SK-N-SH treated with all-trans-retinoic acid at 6 μM for 48 hours (cell line): ENCODE measurements around the gene USP6NL.

Source experiments
- CSDC2 ChIP-seq: fragments of 250-450 bp; sonication (Bioruptor Pico); IDR thresholded peaks from 2 replicates; pipeline ENCODE4 v1.5.0; 2020; ENCODE audit warnings: mild to moderate bottlenecking, moderate library complexity
- ESRRG ChIP-seq: fragments of 250-450 bp; sonication (Bioruptor Pico); IDR thresholded peaks from 2 replicates; pipeline ENCODE4 v1.6.1; 2021; ENCODE audit warnings: mild to moderate bottlenecking
- GLIS3 ChIP-seq: fragments of 250-450 bp; sonication (Bioruptor Pico); IDR thresholded peaks from 2 replicates; pipeline ENCODE4 v1.5.0; 2020; ENCODE audit warnings: mild to moderate bottlenecking, moderate library complexity
- PATZ1 ChIP-seq: fragments of 250-450 bp; sonication (Bioruptor Pico); IDR thresholded peaks from 2 replicates; pipeline ENCODE4 v1.8.0; 2020; ENCODE audit warnings: mild to moderate bottlenecking, moderate library complexity, borderline replicate concordance
- POU6F1 ChIP-seq: fragments of 250-450 bp; sonication (Bioruptor Pico); IDR thresholded peaks from 2 replicates; pipeline ENCODE4 v1.8.0; 2021; ENCODE audit warnings: low read depth, mild to moderate bottlenecking, moderate library complexity, borderline replicate concordance
- ZFP3 ChIP-seq: fragments of 250-450 bp; sonication (Bioruptor Pico); IDR thresholded peaks from 2 replicates; pipeline ENCODE4 v1.5.0; 2020; ENCODE audit warnings: mild to moderate bottlenecking, moderate library complexity
- ZNF565 ChIP-seq: fragments of 450-650 bp; formaldehyde crosslinking; conservative IDR thresholded peaks from 2 replicates; pipeline ENCODE4 v1.5.0; 2020; ENCODE audit warnings: low read depth, mild to moderate bottlenecking, moderate library complexity
- TF ChIP-seq, protein P1 (sequence below): fragments of 250-450 bp; sonication (Bioruptor Pico); IDR thresholded peaks from 2 replicates; pipeline ENCODE4 v1.5.1; 2020; ENCODE audit warnings: low read depth, mild to moderate bottlenecking, moderate library complexity

GRCh38 chr10:11626071-11626470, 14.6 kb upstream of the USP6NL start:
- no peak for TF ChIP-seq GLIS3 (CRISPR knock-in tag)
- TF ChIP-seq CSDC2 (CRISPR knock-in tag), result no peak
- no peak for TF ChIP-seq ZNF565
- no peak for TF ChIP-seq ESRRG (CRISPR knock-in tag)
- no peak for TF ChIP-seq ZFP3 (CRISPR knock-in tag)
- no peak for TF ChIP-seq POU6F1 (CRISPR knock-in tag)
- TF ChIP-seq, protein P1, sequence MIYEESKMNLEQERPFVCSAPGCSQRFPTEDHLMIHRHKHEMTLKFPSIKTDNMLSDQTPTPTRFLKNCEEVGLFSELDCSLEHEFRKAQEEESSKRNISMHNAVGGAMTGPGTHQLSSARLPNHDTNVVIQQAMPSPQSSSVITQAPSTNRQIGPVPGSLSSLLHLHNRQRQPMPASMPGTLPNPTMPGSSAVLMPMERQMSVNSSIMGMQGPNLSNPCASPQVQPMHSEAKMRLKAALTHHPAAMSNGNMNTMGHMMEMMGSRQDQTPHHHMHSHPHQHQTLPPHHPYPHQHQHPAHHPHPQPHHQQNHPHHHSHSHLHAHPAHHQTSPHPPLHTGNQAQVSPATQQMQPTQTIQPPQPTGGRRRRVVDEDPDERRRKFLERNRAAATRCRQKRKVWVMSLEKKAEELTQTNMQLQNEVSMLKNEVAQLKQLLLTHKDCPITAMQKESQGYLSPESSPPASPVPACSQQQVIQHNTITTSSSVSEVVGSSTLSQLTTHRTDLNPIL (CRISPR knock-in tag), result no peak
- no peak for TF ChIP-seq PATZ1 (CRISPR knock-in tag)
